Upper lobe of left lung (tissue), 6 donors: ENCODE results near the gene C10orf105. TPM values are rescaled to one million over a fixed set of nuclear protein-coding genes. Genes with fewer than 3 reads are reported as not detected.
A peak's percentile ranks its signal among the peaks of the same experiment; 100 is the strongest.

Source experiments
- ATAC-seq, 2 donors: fragments of 200-7000 bp; cut with Tn5 transposase; one replicate each; pipeline ENCODE4 v1.9.1; 2022; ENCODE audit warnings: mild to moderate bottlenecking in 2 of 2, moderate library complexity in 2 of 2; ENCODE audit not compliant: low FRiP score in 2 of 2
- DNase-seq, 2 donors: peaks; one replicate each; pipeline ENCODE4 v3.0.0-alpha.2; 2019 to 2020
- H3K27ac ChIP-seq, 4 donors: fragments of 200-600 bp; sonication (generic); one replicate each; pipeline ENCODE4 v1.5.1; 2016 to 2019
- H3K27me3 ChIP-seq, 4 donors: fragments of 200-600 bp; sonication (generic); one replicate each; pipeline ENCODE4 v1.5.1; 2017 to 2019
- H3K36me3 ChIP-seq, 4 donors: fragments of 200-600 bp; sonication (generic); one replicate each; pipeline ENCODE4 v1.5.1; 2016 to 2019
- H3K4me1 ChIP-seq, 4 donors: fragments of 200-600 bp; sonication (generic); one replicate each; pipeline ENCODE4 v1.5.1; 2018 to 2019
- H3K4me3 ChIP-seq, 4 donors: fragments of 200-600 bp; sonication (generic); one replicate each; pipeline ENCODE4 v1.5.1; 2017 to 2019; ENCODE audit warnings: mild to moderate bottlenecking in 2 of 4, moderate library complexity in 1 of 4
- H3K9me3 ChIP-seq, 4 donors: fragments of 200-600 bp; sonication (generic); one replicate each; pipeline ENCODE4 v1.5.1; 2018 to 2019
- CTCF ChIP-seq, 6 experiments: fragments of 450-650 bp in 4 of 6; fragments of 200-600 bp in 2 of 6; sonication (generic) in 2 of 6; IDR thresholded peaks; one replicate each; pipeline ENCODE4 v1.5.1; 2016 to 2019; ENCODE audit warnings: antibody characterized with exemption in 6 of 6
- EP300 ChIP-seq, 4 donors: sonication (generic); formaldehyde crosslinking; IDR thresholded peaks; one replicate each; pipeline ENCODE4 v1.5.1; 2017; ENCODE audit warnings: antibody characterized with exemption in 4 of 4, control low read depth in 2 of 4
- POLR2A ChIP-seq, 4 donors: fragments of 450-650 bp; IDR thresholded peaks; one replicate each; pipeline ENCODE4 v1.5.1; 2016 to 2017; ENCODE audit warnings: antibody characterized with exemption in 4 of 4, mild to moderate bottlenecking in 2 of 4
- POLR2AphosphoS5 ChIP-seq, 2 donors: sonication (generic); formaldehyde crosslinking; IDR thresholded peaks; one replicate each; pipeline ENCODE4 v1.5.1; 2017; ENCODE audit warnings: antibody characterized with exemption in 2 of 2
- WGBS, 2 donors: methylation state at CpG; one replicate each; pipeline ENCODE4 v1.1.5; 2017 to 2018; 5-methylcytosine and 5-hydroxymethylcytosine counted together
- total RNA-seq, 6 donors: library from RNA; depleted of rRNA in 4 of 6; stranded (reverse); fragments of >200 nt in 4 of 6; gene quantifications; one replicate each; pipeline versions ENCODE4 v1.1.0 to v1.2.1, GENCODE V29; 2016 to 2021
- donor health status: DM: no; HTN: no; CAD: no; lungs with moderate emphysema.
- donor health status: DM: no; HTN: yes; CAD: no; lungs with severe emphysema.

C10orf105 gene
- total RNA-seq, 6 donors from 2014 or later = 0.15 to 1.0 (median 0.44) TPM; not detected in 1

- WGBS, 2 donors = 77% methylated on average over 5 of the region's 5 CpGs; no CpG with 5 or more reads in 1 of the 2 donors
These were observed 32.5 kb downstream of the C10orf105 start for GRCh38 chr10:71687077-71687476.

GRCh38 chr10:71685554-71686232 is 33.9 kb downstream of the C10orf105 start:
- 83 to 92% methylated on average over 11 to 13 of the region's 13 CpGs for WGBS, 2 donors
- Histone ChIP-seq H3K4me3 (no peak overlapping the region), H3K27me3 (no peaks in the 10 kb centered on the region), H3K36me3 (no peaks in the 10 kb centered on the region), H3K9me3 (no peaks in the 10 kb centered on the region), H3K4me1 (peaks cover 0 to 7% (median 1%) of the 10 kb centered on the region in 4 donors), H3K27ac (no peak overlapping the region)
- TF ChIP-seq POLR2A (IDR thresholded peaks at IDR 0.05) (no peak), EP300 (IDR thresholded peaks at IDR 0.05) (no peak), CTCF (IDR thresholded peaks at IDR 0.05) (no peak), POLR2AphosphoS5 (IDR thresholded peaks at IDR 0.05) (no peak)
- ATAC-seq (no peak), DNase-seq (no peak)

More at GRCh38 chr10:71687077-71687476, 32.5 kb downstream of the C10orf105 start:
- Histone ChIP-seq H3K4me1 (peaks cover 0 to 7% (median 1%) of the 10 kb centered on the region in 4 donors), H3K27ac (no peak overlapping the region), H3K36me3 (no peaks in the 10 kb centered on the region), H3K9me3 (no peaks in the 10 kb centered on the region), H3K4me3 (no peak overlapping the region), H3K27me3 (no peaks in the 10 kb centered on the region)
- no peak for TF ChIP-seq POLR2A (IDR thresholded peaks at IDR 0.05)
- TF ChIP-seq CTCF (IDR thresholded peaks at IDR 0.05) = no peak
- DNase-seq = no peak
- ATAC-seq = no peak

- Histone ChIP-seq H3K27me3 (no peaks in the 10 kb centered on the region), H3K4me3 (no peak overlapping the region), H3K9me3 (no peaks in the 10 kb centered on the region), H3K27ac (no peak overlapping the region), H3K36me3 (no peaks in the 10 kb centered on the region), H3K4me1 (peaks cover 0 to 11% (median 5%) of the 10 kb centered on the region in 4 donors)
- DNase-seq (no peak), ATAC-seq (no peak)
- TF ChIP-seq CTCF (IDR thresholded peaks at IDR 0.05) (no peak), POLR2AphosphoS5 (IDR thresholded peaks at IDR 0.05) (no peak), EP300 (IDR thresholded peaks at IDR 0.05) (no peak), POLR2A (IDR thresholded peaks at IDR 0.05) (no peak)
- 89 to 100% methylated on average over 5 to 7 of the region's 7 CpGs for WGBS, 2 donors
These were observed 35.0 kb downstream of the C10orf105 start for GRCh38 chr10:71684356-71685173.

- Histone ChIP-seq H3K27ac (peak overlapping the region in 1 of 4 donors; percentile 4), H3K4me3 (no peak overlapping the region), H3K9me3 (no peaks in the 10 kb centered on the region), H3K4me1 (peaks cover 3 to 19% (median 10%) of the 10 kb centered on the region in 4 donors), H3K36me3 (no peaks in the 10 kb centered on the region), H3K27me3 (no peaks in the 10 kb centered on the region)
- WGBS, 2 donors = 68 to 75% methylated on average over 4 to 7 of the region's 7 CpGs
- ATAC-seq (no peak), DNase-seq (no peak)
- TF ChIP-seq EP300 (IDR thresholded peaks at IDR 0.05) (no peak), POLR2A (IDR thresholded peaks at IDR 0.05) (no peak), POLR2AphosphoS5 (IDR thresholded peaks at IDR 0.05) (no peak), CTCF (IDR thresholded peaks at IDR 0.05) (no peak)
These were observed 36.3 kb downstream of the C10orf105 start for GRCh38 chr10:71683301-71683700.
